HG03103 (cell line): ENCODE measurements around the gene PTBP2.
A peak's percentile ranks its signal among the peaks of the same experiment; 100 is the strongest.

Experiments used
- ATAC-seq: cut with Tn5 transposase; IDR thresholded peaks from one replicate; pipeline ENCODE4 v1.9.1; 2021; ENCODE audit warnings: low read depth; ENCODE audit not compliant: unreplicated experiment

Gene PTBP2

DNA sequence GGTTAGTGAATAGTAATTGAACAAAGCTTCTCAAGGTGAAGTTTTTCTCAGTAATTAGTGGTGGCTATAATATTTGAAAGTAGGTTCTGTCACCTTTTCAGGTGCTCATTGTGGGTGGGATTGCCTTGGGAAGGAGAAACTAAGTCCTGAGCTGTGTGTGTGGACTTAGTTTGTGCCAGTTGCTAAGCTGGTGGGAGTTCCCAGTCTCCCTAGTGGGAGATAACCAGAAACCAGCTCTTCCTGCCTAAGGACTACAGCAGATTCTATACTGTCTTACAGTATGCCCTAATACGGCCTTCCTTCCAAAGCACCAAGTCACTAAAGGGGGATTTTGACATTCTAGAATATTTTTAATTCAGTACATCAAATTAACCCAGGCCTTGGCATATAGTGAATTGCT lies 94.3 kb downstream of the PTBP2 start:
- ATAC-seq = no peak

DNA sequence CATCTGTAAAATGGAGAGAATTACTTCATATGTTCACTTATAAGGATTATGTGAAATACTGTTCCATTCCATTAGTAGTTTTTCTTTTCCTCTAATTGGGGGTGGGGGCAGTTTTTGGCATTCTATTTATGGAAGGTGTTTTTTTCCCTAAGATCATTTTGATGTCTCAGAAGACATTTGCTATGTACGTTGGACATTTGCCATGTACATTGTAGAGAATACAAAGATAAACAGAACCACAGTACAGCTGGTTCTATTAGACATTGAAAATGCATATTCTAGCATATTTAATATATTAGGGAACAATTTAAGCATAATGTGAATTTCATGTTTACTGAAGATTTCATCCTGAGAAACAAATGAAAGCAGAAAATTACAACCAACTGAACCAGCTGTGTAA lies 98.5 kb downstream of the PTBP2 start:
- ATAC-seq = no peak

DNA sequence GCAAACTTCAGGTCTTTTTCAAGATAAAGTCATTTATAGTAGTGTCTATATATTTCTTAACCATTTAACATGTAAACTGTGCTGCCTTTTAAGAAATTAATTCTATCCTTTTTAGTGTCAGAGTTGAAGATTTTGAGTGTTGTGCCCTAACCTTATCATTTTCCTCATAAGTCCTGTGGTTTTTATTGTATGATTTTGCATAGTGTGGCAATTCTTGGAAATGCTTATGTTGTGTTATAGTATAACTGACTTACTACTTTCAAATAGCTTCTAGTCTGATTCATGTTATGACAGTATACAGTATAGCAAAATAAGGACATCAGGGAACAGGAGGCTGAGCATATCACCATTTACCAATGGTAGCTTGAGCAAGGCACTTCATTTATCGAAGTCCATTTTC lies 99.1 kb downstream of the PTBP2 start:
- no peak for ATAC-seq

DNA sequence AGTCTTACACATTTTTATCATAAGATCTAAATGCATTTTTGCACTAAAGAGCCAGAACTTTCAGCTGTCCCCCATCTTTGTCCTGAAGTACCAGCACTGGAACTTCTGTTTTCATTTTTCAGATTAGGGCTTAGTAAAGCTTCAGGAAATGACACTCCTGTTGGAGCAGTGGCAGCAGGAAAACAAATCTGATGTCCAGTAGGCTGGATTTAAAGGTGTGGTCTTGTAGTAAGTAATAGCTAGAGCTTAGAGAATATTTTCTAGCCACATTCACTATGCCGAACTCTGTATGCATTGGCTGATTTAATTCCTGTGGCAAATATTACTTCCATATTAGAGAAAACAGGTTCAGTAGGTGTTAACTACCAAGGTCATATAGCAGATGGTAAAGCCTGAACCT lies 103.6 kb downstream of the PTBP2 start:
- no peak for ATAC-seq

DNA sequence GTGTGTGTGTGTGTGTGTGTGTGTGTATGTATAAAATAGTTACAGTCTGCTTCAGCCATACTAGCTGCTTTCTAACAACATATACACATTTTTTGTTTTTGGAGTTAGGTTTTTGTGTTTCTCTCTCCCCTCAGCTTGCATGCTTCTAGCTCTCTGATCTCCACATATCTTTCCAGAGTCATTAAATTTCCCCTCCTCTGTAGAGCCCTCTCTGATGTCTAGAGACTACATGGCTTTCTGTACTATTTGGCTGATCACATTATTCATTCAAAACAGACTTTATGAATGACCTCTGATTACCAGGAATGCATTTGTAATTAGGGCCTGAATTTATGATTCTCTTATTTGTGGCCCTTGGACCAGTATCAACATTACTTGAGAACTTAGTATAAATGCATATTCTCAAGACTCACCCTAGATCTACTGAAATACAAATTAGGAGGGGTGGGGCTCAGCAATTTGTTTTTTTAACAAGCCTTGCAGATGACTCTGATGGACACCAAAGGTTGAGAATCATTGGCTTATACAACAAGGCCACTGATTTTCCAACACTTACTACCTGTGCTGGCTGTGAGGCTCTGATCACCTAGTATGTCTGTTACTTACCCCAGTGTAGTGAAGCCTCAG lies 104.5 kb downstream of the PTBP2 start:
- no peak for ATAC-seq

DNA sequence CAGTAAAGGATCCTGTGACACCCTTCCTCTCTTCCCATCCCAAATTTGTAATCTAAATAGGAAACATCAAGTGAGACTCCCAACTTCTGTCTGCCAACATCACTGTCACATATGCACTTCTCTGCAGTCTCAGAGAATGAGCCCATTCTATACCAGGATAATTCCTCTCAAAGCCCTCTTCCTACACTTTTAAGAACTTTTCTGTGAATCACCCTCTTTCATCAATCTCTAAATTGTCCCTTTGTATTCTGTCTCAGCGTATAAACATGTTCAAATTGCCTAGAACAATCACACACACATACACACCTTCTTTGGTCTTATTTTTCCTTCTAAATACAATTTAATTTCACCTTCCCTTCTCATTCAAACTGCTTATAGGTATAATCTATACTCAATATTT lies 111.8 kb downstream of the PTBP2 start:
- no peak for ATAC-seq

DNA sequence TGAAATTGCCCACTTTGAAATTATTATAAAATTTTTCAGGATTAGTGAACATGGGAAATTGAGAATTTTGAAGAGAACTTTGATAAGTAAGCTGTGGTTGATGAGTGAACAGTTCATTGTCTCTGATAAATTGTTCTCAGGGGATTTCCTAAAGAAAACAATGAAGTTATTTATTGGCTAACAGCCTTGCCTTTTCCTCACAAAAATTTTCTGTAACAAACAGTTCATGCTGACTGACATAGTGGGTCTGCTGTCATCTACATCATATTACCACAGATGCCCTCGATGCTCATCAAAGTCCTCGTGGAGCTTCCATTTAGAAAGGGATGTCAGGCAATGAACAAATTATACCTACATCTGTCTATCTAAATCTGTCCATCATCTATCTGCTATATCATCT lies 113.4 kb downstream of the PTBP2 start:
- ATAC-seq = no peak

DNA sequence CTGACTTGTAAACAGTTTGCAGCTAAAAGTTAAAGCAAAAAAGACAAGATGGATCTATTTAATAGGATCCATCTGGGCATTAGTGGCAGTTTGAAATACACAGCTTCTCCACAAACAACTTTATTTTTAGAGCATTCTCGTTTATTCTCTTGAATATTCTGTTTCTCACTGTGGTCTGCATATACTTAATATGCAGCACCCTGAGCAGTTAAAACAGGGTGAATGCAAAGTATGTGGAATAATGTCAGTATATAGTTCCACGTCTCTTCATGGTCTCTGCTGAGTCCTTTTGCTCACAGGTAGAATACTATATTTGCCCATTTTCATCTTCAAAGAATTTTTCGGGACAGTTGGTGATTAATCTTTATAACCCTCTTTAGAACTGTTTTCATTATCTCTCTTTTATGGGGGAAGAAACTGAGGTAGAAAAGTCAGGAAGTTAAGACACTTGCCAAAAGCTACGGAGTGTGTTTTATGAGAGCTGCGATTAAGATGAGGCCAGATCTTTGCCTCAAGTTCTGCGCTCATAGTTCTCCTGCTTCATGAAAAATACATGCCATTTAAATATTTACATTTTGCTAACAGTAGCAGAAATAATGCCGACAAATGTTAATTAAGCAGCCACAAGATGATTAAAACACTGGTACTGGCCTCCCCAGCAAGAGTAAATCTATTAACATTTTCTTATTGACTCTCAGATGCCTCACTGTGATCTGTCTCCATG lies 115.6 kb downstream of the PTBP2 start:
- no peak for ATAC-seq

DNA sequence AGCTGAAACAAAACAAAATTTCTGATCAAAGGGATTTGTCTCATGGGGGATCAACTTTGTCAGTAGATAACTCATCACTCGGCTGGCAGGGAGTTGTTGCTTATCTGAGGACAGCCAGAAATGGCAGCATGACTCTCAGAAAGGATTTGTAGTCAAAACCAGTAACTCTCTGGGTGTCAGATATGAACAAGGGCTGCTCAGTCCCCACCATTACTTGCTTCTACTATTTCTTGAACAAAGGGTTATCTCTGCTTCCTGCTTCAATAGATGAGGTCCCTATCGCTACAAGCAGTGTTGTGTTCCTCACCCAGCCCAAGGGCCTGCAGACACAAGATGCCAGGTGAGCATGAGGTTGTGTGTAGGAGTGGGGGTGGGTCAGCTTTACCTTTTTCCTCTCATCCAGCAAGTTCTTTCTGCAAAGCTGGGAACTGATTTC lies 116.2 kb downstream of the PTBP2 start:
- ATAC-seq = no peak

DNA sequence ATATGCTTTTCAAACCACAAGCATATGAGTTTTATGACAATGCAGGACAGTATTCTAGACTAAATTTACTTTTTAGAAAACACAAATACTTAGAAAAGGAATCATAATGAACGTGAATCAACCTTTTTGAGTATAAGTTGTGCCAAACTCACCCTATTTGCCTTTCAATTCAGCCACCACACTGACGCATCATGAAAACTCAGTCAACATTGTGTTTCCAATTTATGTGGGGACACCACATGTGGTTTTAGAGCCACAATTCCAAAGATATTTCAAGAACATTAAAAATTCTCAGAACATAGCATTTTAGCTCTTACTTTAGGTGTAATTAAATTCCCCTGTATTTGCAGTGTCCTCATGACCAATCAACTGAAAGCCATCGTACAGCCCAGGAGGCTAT lies 118.8 kb downstream of the PTBP2 start:
- ATAC-seq = no peak

DNA sequence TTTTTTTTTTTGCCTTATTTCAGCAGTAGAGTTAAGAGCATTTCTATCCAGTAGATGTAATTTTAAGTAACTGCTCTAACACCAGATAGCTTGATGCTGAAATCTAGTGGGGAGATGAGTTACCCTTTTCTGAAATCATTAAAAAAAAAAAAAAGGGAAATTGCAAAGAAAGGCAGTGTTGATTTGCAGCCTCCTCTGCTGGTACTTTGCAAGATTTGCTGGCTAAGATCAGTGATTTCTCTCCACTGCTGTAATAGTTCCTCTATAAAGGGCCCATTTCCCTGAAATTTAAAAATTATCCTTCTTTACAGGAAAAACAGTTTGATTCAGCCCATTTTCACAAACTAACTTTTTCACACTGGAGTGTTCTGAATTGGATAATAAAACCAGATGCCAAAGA lies 120.6 kb downstream of the PTBP2 start:
- ATAC-seq = no peak

DNA sequence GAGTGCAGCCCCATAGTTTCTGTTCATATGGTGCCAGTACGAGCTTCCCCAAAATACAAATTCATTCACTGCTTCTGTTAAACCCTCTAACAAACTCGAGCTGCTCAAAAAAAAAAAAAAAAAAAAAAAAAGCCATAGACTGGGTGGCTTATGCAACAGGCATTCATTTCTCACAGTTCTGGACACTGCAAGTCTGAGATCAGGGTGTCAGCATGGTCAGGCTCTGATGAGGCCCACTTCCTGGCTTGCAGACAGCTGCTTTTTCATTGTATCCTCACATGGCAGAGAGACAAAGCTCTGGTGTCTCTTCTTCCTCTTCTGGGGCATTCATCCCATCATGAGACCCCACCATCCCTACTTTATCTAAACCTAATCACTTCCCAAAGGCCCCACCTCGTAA lies 121.6 kb downstream of the PTBP2 start:
- ATAC-seq = no peak

DNA sequence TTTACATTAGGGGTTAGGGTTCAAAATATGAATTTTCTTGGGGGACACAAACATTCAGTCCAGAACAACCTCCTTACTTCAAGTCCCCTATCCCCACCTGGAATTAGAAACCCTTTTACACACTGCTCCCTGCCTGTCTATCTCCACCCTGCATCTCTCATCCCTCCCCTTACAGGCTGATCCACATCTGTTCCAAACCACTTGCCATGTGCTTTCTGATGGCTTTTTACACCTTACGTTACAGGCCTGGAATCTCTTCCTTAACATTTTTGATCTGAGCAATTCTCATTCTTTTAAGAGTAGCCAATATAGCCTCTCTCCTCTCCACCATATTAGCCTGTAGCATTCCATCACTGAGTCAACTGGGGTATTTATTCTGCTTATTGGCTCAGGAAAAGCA lies 122.0 kb downstream of the PTBP2 start:
- no peak for ATAC-seq

DNA sequence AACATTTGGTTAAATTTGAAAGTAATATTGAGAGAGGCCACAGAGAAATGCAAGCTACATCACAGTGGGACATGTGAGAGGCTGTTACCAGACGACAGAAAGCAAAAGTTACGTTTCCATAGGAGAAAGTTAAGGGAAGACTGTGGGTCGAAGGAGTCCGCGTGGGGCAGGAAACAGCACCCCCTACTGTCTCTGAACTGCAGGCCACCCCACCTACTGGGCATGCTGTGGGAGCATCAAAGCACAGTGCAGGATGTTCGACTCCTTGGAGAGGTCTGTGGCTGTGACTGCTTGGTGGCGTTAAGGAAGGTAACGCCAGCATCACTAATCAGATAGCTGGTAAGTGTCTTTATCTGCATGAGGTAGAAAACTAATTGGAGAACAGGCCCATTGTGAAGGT lies 123.9 kb downstream of the PTBP2 start:
- peak; percentile 86 for ATAC-seq

DNA sequence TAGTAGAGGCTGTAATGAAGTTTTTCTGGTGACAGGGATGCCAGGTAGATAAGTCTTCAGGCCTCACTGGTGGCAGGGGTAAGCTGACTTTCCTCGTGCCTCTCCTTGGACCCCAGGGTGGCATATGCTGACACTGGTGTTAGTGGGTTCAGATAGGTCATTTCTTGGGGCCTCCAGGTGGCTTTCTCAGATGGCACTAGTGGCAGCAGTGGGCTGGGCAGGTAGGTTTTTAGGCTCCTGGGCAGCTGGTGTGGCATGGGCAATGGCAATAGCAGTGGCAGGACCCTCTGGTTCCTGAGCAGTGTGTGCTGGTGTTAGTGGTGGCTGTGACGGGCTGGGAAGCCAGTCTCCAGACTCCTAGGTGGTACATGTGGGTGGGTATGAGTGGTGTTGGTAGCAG lies 140.3 kb downstream of the PTBP2 start:
- ATAC-seq = no peak

DNA sequence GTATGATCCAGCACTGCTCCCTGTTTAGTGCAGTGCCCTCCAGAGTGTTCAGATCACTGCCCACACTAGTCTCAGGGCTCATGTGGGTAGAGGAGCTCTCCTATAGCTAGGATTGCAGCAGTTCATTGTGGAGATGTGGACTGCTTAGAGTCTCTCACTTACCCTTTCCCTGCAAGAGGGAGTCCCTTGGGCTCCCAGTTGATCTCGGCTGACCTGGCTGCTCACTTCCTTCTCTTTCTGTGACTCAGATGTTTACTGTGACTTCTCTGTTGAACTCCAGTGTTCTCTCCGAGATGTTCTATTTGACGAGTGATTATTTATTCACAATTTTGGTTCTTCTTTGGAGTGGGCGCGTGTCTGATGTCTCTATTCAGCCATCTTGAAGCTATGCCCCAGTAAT lies 141.9 kb downstream of the PTBP2 start:
- no peak for ATAC-seq
